ENCODE data around the gene NARS2. TPM values are rescaled to one million over a fixed set of nuclear protein-coding genes. Genes with fewer than 3 reads are reported as not detected.
"Not testable (repeated sequence)": the region's sequence is repeated elsewhere in the genome, so short reads cannot be mapped to it uniquely, and the experiment has no call there.

Gene NARS2
- total and polyA plus RNA-seq, 8 donors = 5.1 to 15.0 (median 7.9) TPM

GRCh38 chr11:78613378-78613813 is 38.7 kb upstream of the NARS2 start:
- intact Hi-C loops (cut with DNase I) = no loop called here
- H3K9me3 ChIP-seq = no peaks in the 10 kb centered on the region
- FAIRE-seq (no peak), DNase-seq (no peak), ATAC-seq (no peak)
- no peak overlapping the region for H3K4me3 ChIP-seq
- no peak overlapping the region for H3K27ac ChIP-seq
- TF ChIP-seq CTCF (IDR thresholded peaks at IDR 0.05) = no peak
- H3K27me3 ChIP-seq = no peaks in the 10 kb centered on the region
- WGBS, 2 donors = 73 to 85% methylated on average over 5 of the region's 5 CpGs
- no peaks in the 10 kb centered on the region for H3K36me3 ChIP-seq
- no peaks in the 10 kb centered on the region for H3K4me1 ChIP-seq

- WGBS, 2 donors = 56 to 62% methylated on average over 4 of the region's 4 CpGs
- no peaks in the 10 kb centered on the region for H3K36me3 ChIP-seq
- intact Hi-C loops (cut with DNase I) = no loop called here
- H3K27ac ChIP-seq = no peak overlapping the region
- DNase-seq (no peak), FAIRE-seq (no peak), ATAC-seq (no peak)
- no peaks in the 10 kb centered on the region for H3K4me1 ChIP-seq
- TF ChIP-seq CTCF (IDR thresholded peaks at IDR 0.05) = no peak
- no peaks in the 10 kb centered on the region for H3K9me3 ChIP-seq
- no peaks in the 10 kb centered on the region for H3K27me3 ChIP-seq
- no peak overlapping the region for H3K4me3 ChIP-seq
These were observed 38.2 kb upstream of the NARS2 start for GRCh38 chr11:78612721-78613377.

GRCh38 chr11:78609321-78609720 is 34.7 kb upstream of the NARS2 start:
- FAIRE-seq; H3K27me3 ChIP-seq; H3K4me1 ChIP-seq; ATAC-seq; H3K36me3 ChIP-seq; intact Hi-C loops (cut with DNase I); H3K4me3 ChIP-seq; H3K9me3 ChIP-seq; H3K27ac ChIP-seq; DNase-seq: not testable (repeated sequence)
- WGBS, 2 donors = 88% methylated on average over 5 of the region's 5 CpGs

DNA sequence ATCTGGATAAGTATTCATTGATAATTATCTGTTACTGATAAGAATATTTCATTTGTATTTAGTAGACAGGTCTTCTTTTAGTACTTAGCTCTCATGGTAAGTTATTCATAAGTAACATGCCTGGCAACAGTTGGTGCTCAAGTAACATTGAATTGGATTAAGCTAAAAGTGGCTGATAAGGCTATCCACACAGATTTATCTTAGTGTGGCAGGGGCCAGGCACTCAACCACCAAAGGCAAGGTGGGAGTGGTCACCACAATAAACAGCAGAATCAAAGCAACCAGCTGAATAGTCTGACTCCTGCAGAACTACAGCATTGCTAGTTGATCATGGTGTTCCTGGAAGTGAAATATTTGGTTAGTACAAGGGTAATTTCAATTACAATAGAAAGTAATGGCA is 33.0 kb upstream of the NARS2 start:
- ATAC-seq (no peak), FAIRE-seq (no peak), DNase-seq (no peak)
- H3K4me3 ChIP-seq = no peak overlapping the region
- TF ChIP-seq CTCF (IDR thresholded peaks at IDR 0.05) = no peak
- H3K36me3 ChIP-seq = no peaks in the 10 kb centered on the region
- intact Hi-C loops (cut with DNase I) = no loop called here
- H3K9me3 ChIP-seq = no peaks in the 10 kb centered on the region
- H3K27ac ChIP-seq = no peak overlapping the region
- H3K4me1 ChIP-seq = no peaks in the 10 kb centered on the region
- no peaks in the 10 kb centered on the region for H3K27me3 ChIP-seq

DNA sequence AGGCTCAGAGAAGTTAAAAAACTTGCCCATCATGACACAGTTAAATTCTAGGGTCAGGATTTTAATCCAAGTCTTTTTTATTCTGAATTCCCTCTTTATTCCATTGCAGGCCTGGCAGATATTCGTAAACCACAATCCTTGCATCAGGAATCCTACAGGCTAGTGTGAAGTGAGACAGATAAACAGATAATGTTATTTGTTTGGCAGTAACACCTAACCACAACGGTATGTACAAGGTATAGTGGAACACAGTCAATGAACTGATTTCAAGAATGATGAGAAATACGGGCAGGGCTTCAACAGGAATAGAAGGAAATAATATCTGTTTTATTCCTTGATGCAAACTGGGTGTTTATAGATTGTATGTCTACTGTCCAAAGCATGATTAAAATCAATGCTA is 32.0 kb upstream of the NARS2 start:
- FAIRE-seq = no peak
- H3K27ac ChIP-seq = no peak overlapping the region
- no peak for TF ChIP-seq CTCF (IDR thresholded peaks at IDR 0.05)
- no peak overlapping the region for H3K4me3 ChIP-seq
- intact Hi-C loops (cut with DNase I) = no loop called here
- no peaks in the 10 kb centered on the region for H3K9me3 ChIP-seq
- no peak for ATAC-seq
- no peaks in the 10 kb centered on the region for H3K27me3 ChIP-seq
- H3K4me1 ChIP-seq = no peaks in the 10 kb centered on the region
- no peaks in the 10 kb centered on the region for H3K36me3 ChIP-seq
- WGBS, 2 donors = 65 to 66% methylated on average over 3 of the region's 3 CpGs
- no peak for DNase-seq
